Uterus (tissue), 4 donors: ENCODE data around the gene KLHL40. TPM values are rescaled to one million over a fixed set of nuclear protein-coding genes. Genes with fewer than 3 reads are reported as not detected.
A peak's percentile ranks its signal among the peaks of the same experiment; 100 is the strongest.

Source experiments
- DNase-seq, 2 donors: peaks; one replicate each; pipeline ENCODE4 v3.0.0-alpha.2; 2019 to 2020
- H3K27ac ChIP-seq, 2 donors: fragments of 200-600 bp; sonication (generic); 1 replicate in 1 of 2; 2 replicates in 1 of 2; pipeline ENCODE4 v1.5.1; 2016 to 2018
- H3K27me3 ChIP-seq, 2 donors: fragments of 200-600 bp; sonication (generic); one replicate each; pipeline ENCODE4 v1.5.1; 2018 to 2019; ENCODE audit warnings: control low read depth in 1 of 2
- H3K36me3 ChIP-seq, 2 donors: fragments of 200-600 bp; sonication (generic); one replicate each; pipeline ENCODE4 v1.5.1; 2019; ENCODE audit warnings: control low read depth in 1 of 2
- H3K4me1 ChIP-seq, 2 donors: fragments of 200-600 bp; sonication (generic); one replicate each; pipeline ENCODE4 v1.5.1; 2018 to 2019; ENCODE audit warnings: control low read depth in 1 of 2
- H3K4me3 ChIP-seq, 2 donors: fragments of 200-600 bp; sonication (generic); 1 replicate in 1 of 2; 2 replicates in 1 of 2; pipeline ENCODE4 v1.5.1; 2018 to 2019; ENCODE audit warnings: mild to moderate bottlenecking in 1 of 2
- H3K9me3 ChIP-seq, 2 donors: fragments of 200-600 bp; sonication (generic); one replicate each; pipeline ENCODE4 v1.5.1; 2019; ENCODE audit warnings: control low read depth in 1 of 2
- POLR2A ChIP-seq, 2 donors: fragments of 450-650 bp; IDR thresholded peaks; one replicate each; pipeline ENCODE4 v1.6.1; 2016; ENCODE audit warnings: antibody characterized with exemption in 2 of 2, mild to moderate bottlenecking in 1 of 2, moderate library complexity in 1 of 2
- intact Hi-C: fragments of 100-400 bp; cut with DNase I; formaldehyde crosslinking; loops from one replicate; pipeline ENCODE4 v1.15.1; 2023; ENCODE audit warnings: low total_unique reads
- total RNA-seq, 4 donors: library from RNA; depleted of rRNA in 3 of 4; stranded (reverse); fragments of >200 nt in 3 of 4; gene quantifications; one replicate each; pipeline versions ENCODE4 v1.1.0 to v1.2.4, GENCODE V29; 2014 to 2023
- TF ChIP-seq, protein P1 (sequence below), 4 experiments: fragments of 200-600 bp in 2 of 4; fragments of 450-650 bp in 2 of 4; sonication (generic) in 2 of 4; IDR thresholded peaks; one replicate each; pipeline ENCODE4 v1.5.1; 2016 to 2019; ENCODE audit warnings: antibody characterized with exemption in 4 of 4, mild to moderate bottlenecking in 2 of 4, moderate library complexity in 1 of 4
- donor health status: DM: yes; HTN: yes; CAD: no.

KLHL40 gene
- total RNA-seq, 4 donors from 2014 or later, result not detected

DNA sequence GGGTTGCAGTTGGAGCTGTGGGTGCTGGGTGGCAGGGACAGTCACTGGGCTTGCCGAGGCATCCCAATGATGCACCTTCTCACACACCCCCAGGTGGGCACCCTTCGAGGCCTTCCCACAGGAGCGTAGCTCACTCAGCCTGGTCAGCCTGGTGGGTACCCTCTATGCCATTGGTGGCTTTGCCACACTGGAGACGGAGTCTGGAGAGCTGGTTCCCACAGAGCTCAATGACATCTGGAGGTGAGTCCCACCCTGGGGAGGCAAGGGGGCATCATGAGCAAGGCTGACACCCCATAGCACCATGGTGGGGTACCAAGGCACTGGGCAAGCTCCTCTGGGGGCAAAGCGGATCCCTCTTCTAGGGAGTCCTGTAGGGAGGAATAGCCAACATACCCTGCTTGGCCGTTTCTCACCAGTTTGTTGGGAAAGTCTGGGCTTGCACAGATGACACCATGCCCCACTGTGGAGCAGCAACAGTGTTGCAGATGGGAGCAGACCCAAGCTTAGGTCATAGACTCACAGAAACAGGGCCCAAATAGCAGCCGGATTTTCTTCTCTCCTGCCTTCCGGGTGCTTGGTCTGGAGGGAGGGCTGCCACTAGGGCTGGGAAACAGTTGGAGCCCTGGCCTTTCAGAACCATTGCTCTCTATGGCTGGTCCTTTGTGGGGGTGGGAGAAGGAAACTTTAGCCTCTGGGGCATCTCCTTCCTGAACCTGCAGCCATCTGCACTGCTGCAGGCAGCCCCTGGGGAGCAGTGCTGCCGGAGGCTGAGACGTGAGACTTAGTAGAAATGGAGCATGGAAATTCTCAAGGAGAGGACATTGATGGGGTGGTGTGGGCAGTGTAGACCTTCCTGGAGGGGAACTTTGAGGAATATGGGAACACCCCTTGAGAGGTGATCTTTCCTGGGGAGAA lies 5.7 kb downstream of the KLHL40 start:
- DNase-seq, result peak in 1 of 2 donors; percentile 9
- no peak for TF ChIP-seq POLR2A (IDR thresholded peaks at IDR 0.05)
- TF ChIP-seq, protein P1, sequence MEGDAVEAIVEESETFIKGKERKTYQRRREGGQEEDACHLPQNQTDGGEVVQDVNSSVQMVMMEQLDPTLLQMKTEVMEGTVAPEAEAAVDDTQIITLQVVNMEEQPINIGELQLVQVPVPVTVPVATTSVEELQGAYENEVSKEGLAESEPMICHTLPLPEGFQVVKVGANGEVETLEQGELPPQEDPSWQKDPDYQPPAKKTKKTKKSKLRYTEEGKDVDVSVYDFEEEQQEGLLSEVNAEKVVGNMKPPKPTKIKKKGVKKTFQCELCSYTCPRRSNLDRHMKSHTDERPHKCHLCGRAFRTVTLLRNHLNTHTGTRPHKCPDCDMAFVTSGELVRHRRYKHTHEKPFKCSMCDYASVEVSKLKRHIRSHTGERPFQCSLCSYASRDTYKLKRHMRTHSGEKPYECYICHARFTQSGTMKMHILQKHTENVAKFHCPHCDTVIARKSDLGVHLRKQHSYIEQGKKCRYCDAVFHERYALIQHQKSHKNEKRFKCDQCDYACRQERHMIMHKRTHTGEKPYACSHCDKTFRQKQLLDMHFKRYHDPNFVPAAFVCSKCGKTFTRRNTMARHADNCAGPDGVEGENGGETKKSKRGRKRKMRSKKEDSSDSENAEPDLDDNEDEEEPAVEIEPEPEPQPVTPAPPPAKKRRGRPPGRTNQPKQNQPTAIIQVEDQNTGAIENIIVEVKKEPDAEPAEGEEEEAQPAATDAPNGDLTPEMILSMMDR (IDR thresholded peaks at IDR 0.05), result no peak
- peaks cover 0 to 2% of the 10 kb centered on the region in 2 donors for H3K4me1 ChIP-seq
- no peaks in the 10 kb centered on the region for H3K27me3 ChIP-seq
- no peaks in the 10 kb centered on the region for H3K36me3 ChIP-seq
- H3K9me3 ChIP-seq, result no peaks in the 10 kb centered on the region
- no peak overlapping the region for H3K27ac ChIP-seq
- H3K4me3 ChIP-seq, result no peak overlapping the region
- intact Hi-C loops, result no loop called here

DNA sequence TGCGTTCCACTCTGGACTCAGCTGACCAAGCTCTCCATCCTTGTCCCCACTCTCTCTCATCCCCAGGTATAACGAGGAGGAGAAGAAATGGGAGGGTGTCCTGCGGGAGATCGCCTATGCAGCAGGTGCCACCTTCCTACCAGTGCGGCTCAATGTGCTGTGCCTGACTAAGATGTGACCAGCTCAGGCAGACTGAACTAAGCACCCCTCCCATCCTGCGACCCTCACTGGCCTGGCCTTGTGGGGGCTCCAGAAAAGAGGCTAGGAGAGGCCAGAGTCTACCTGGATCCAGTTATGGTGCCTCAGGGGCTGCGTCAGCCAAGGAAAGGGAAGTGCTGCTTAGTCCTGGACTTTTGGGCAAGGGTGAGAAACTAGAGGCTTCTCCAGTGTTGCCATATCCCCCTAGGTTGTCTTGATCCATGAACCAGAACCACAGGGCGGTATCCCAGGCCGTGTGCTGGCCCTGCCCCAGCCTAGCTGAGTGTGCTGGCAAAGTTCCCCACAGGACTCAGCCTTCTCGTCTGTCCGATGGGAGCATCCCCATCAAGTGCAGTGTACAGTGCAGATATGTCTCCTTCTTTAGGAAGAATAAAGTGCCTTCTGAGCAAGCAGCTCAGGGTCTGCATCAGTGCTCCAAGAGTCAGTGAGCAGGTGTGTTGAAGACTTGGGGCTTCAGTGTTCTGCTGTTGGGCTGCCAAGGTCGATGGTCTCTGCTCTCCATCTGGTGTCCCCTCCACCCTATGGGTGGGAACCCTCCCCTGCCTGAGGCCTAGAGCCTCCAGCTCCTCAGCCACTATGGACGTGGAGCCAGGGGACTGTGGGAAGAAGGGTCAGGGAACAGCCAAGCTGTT lies 6.7 kb downstream of the KLHL40 start:
- Histone ChIP-seq H3K36me3 (no peaks in the 10 kb centered on the region), H3K27me3 (no peaks in the 10 kb centered on the region), H3K9me3 (no peaks in the 10 kb centered on the region), H3K27ac (no peak overlapping the region), H3K4me3 (no peak overlapping the region), H3K4me1 (no peaks in the 10 kb centered on the region)
- intact Hi-C loops, result no loop called here
- no peak for TF ChIP-seq POLR2A (IDR thresholded peaks at IDR 0.05)
- TF ChIP-seq, protein P1 (IDR thresholded peaks at IDR 0.05), result no peak
- peak in 1 of 2 donors; percentile 8 for DNase-seq

DNA sequence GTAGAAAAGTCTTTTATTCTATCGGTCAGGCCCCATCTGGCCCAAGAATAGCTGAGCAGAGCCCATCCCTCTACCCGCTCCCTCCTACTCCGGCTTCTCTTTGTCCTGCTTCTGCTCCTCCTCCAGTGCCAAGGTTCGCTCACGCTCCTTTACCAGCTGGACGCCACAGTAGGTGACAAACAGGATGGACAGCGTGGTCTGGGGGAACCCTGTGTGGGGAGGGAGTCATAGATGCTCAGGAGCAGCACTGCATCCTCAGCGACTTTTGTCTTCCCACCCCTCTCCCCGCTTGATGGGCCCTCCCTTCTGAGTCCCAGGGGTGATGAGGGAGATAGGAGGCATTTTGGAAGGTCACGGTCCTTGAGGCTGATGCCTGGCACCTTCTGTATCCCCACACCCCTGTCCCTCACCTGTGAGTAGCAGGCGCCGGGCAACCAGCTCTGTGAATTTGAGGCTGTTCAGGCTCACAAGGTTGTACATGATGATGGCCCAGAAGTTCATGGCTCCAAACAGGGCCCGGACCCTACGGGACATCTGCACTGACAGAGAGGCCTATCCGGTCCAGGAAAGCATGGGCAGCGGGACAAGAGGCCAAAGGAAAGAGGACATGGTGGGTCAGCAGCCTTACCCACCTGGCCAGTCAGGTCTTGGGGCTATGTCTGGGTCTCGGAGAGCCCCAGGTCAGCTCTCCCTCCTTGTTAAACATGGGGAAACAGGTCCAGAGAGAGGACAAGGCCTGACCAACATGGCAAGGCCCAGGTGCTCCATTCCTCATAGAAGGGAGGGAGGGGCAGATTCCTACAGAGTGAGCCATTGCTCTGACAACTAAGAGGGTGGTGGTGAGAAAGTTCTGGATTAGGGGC lies 7.6 kb downstream of the KLHL40 start:
- no peak overlapping the region for H3K4me3 ChIP-seq
- no peaks in the 10 kb centered on the region for H3K9me3 ChIP-seq
- intact Hi-C loops, result no loop called here
- H3K27ac ChIP-seq, result no peak overlapping the region
- DNase-seq, result peak in 1 of 2 donors; percentile 8
- H3K36me3 ChIP-seq, result no peaks in the 10 kb centered on the region
- TF ChIP-seq, protein P1 (IDR thresholded peaks at IDR 0.05), result no peak
- TF ChIP-seq POLR2A (IDR thresholded peaks at IDR 0.05), result no peak
- H3K4me1 ChIP-seq, result no peaks in the 10 kb centered on the region
- H3K27me3 ChIP-seq, result no peaks in the 10 kb centered on the region

DNA sequence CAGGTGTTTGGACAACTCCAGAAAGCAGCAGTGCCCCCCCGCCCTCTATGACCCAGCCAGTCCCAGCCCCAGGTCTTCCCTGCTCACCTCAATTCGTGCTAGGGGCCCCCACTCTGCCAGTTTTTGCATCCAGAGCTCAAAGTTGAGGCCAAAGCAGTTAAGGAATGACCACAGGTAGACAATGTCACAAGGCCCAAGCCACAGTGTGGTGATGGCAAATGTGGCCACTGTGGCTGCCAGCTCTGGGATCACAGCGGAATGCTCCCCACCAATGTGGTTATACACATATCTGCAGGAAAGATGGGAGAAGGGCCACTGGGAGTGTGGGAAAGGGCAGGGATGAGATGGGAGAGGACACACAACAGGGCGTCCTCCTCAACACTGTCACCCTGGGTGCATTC lies 8.2 kb downstream of the KLHL40 start:
- H3K9me3 ChIP-seq, result no peaks in the 10 kb centered on the region
- no peak overlapping the region for H3K27ac ChIP-seq
- TF ChIP-seq, protein P1 (IDR thresholded peaks at IDR 0.05), result no peak
- TF ChIP-seq POLR2A (IDR thresholded peaks at IDR 0.05), result no peak
- H3K36me3 ChIP-seq, result no peaks in the 10 kb centered on the region
- no peaks in the 10 kb centered on the region for H3K27me3 ChIP-seq
- intact Hi-C loops, result no loop called here
- no peaks in the 10 kb centered on the region for H3K4me1 ChIP-seq
- no peak overlapping the region for H3K4me3 ChIP-seq
- DNase-seq, result no peak
